ENCODE data around the gene CCDC24. TPM values are rescaled to one million over a fixed set of nuclear protein-coding genes. Genes with fewer than 3 reads are reported as not detected.

Gene CCDC24
- total RNA-seq, 1 experiment from 2014 or later = 11.8 TPM

- H3K4ac ChIP-seq (ENCODE audit: low read depth, low read length) = no peak overlapping the region
- H4K20me1 ChIP-seq (ENCODE audit: control insufficient read depth, insufficient read depth, insufficient read length) = no peaks in the 10 kb centered on the region
- peaks cover 1% of the 10 kb centered on the region; the same call in 1 of the 2 replicates for H3K27me3 Mint-ChIP-seq (ENCODE audit: low read depth)
- H2AFZ ChIP-seq (ENCODE audit: low read length) = no peak overlapping the region
- H2AK5ac ChIP-seq (ENCODE audit: insufficient read length, low read length) = no peak overlapping the region
- no CpG with 5 or more reads among the region's 14 CpGs for WGBS (ENCODE audit: extremely low coverage, insufficient read length, low lambda C conversion rate)
- peaks cover 22 to 51% (median 23%) of the 10 kb centered on the region in 3 experiments for H3K36me3 Mint-ChIP-seq (ENCODE audit: insufficient read depth in 1 of 3, low read depth in 3 of 3)
- no peak overlapping the region for H2BK5ac ChIP-seq (ENCODE audit: insufficient read length, low read length)
- H3K4me2 ChIP-seq (ENCODE audit: insufficient read depth, insufficient read length, low read length) = no peak overlapping the region
- no peak overlapping the region for H3K14ac ChIP-seq (ENCODE audit: insufficient read depth, low read length)
- H3K9me3 Mint-ChIP-seq = no peaks in the 10 kb centered on the region
- no peak overlapping the region for H4K5ac ChIP-seq (ENCODE audit: insufficient read length, low read depth, low read length)
- H3K79me2 ChIP-seq (ENCODE audit: insufficient read depth, low read length) = no peaks in the 10 kb centered on the region
- no peak overlapping the region for H2BK120ac ChIP-seq (ENCODE audit: low read depth, low read length, poor library complexity, severe bottlenecking)
- H3K27me3 ChIP-seq (ENCODE audit: insufficient read depth, low read length) = no peaks in the 10 kb centered on the region
- no peaks in the 10 kb centered on the region for H3K9me3 ChIP-seq (ENCODE audit: control insufficient read depth, low read depth, low read length)
- H3K79me1 ChIP-seq (ENCODE audit: insufficient read depth, low read depth, low read length, poor library complexity, severe bottlenecking) = no peaks in the 10 kb centered on the region
- TF ChIP-seq CTCF (conservative IDR thresholded peaks at IDR 0.05) = no peak
- H2BK12ac ChIP-seq (ENCODE audit: insufficient read length, low read depth, low read length) = no peak overlapping the region
- H3K23ac ChIP-seq (ENCODE audit: insufficient read length, low read depth, low read length) = no peak overlapping the region
- no peak overlapping the region for H3K9ac ChIP-seq (ENCODE audit: extremely low read depth, insufficient read length, low read length)
- no peak overlapping the region for H3K4me3 Mint-ChIP-seq
- no peak for DNase-seq
- no peak overlapping the region for H2BK15ac ChIP-seq (ENCODE audit: low read depth, low read length)
- H3K27ac Mint-ChIP-seq = no peak overlapping the region
- no peak overlapping the region for H3K56ac ChIP-seq (ENCODE audit: insufficient read length, low read depth, low read length)
- H3T11ph ChIP-seq (ENCODE audit: low read length) = no peak overlapping the region
- no peak overlapping the region for H3K18ac ChIP-seq (ENCODE audit: insufficient read length, low read depth, low read length)
- no peak overlapping the region for H4K8ac ChIP-seq (replicated peaks; ENCODE audit: insufficient read length, low read depth, low read length)
- H3K4me1 ChIP-seq (ENCODE audit: insufficient read depth, low read length) = 0 out of 2 replicates have a peak, but pooled peaks cover under 1% of the 10 kb centered on the region
- peaks cover 17 to 24% of the 10 kb centered on the region in 2 experiments for H3K4me1 Mint-ChIP-seq
- H3K27ac ChIP-seq (ENCODE audit: insufficient read length, low read depth, low read length) = no peak overlapping the region
- peaks cover 1% of the 10 kb centered on the region for H3K23me2 ChIP-seq (ENCODE audit: insufficient read length, low read depth, low read length, poor library complexity, severe bottlenecking)
- H2BK20ac ChIP-seq (ENCODE audit: low read depth, low read length, poor library complexity, severe bottlenecking) = no peak overlapping the region
- H4K91ac ChIP-seq (ENCODE audit: insufficient read length, low read depth, low read length) = no peak overlapping the region
Observed at GRCh38 chr1:44024031-44024902, 32.9 kb downstream of the CCDC24 start.

All from H9 (cell line).